ENCODE measurements around the gene SLC22A17.

The SLC22A17 gene

DNA sequence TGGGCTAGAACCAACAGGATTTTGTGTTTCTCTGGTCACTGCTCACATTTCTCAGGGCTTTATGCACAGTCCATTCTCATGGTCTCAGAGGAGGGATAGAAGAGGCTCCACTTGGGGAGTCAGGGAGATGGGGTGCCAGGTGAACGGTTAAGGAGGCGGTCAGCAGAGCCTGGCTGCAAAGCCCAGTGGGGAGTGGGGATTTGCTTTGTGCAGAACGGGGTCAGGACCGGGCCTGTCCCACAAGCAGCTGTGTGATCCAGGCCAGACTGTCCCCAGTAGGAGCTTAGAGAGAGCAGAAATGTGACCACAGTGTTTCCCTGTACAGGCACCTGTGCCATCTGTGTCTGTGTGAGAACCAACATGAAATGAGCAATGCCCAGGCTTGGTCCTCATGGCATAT is 28.3 kb upstream of the SLC22A17 start:
- DNase-seq, result no peak

DNA sequence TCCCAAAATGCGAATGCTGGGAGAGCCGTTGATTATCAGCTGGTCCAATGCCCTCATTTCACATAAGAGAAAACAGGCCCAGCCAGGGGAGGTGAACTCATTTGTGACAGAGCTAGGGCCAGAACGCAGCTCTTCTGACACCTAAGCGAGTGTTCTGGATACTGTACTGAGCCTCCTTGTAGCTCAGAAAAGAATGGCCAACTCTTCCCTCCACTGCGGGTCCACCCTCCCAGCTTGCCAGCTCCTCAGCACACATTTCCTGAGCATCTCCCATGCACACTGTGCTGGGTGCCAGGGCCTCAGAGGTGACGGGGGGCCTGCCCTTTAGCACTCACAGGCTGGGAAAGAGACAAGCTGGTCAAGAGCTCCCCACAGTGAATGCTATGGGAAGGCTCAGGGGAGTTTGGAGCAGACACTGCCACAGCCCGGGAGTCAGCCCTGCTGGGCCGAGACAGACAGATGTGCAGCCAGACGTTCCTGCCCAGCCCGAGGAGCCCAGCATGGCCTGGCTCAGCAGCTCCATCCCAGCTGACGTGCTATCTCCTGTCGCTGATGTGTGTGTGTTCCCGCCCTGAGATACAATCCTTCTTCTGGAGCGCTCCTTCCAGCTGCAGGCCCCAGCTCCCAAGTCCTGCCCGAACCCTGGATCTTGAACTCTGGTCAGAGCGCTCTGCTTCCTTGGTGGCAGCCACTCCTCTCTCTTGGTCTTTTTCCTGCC is 27.7 kb upstream of the SLC22A17 start:
- no peak for DNase-seq

DNA sequence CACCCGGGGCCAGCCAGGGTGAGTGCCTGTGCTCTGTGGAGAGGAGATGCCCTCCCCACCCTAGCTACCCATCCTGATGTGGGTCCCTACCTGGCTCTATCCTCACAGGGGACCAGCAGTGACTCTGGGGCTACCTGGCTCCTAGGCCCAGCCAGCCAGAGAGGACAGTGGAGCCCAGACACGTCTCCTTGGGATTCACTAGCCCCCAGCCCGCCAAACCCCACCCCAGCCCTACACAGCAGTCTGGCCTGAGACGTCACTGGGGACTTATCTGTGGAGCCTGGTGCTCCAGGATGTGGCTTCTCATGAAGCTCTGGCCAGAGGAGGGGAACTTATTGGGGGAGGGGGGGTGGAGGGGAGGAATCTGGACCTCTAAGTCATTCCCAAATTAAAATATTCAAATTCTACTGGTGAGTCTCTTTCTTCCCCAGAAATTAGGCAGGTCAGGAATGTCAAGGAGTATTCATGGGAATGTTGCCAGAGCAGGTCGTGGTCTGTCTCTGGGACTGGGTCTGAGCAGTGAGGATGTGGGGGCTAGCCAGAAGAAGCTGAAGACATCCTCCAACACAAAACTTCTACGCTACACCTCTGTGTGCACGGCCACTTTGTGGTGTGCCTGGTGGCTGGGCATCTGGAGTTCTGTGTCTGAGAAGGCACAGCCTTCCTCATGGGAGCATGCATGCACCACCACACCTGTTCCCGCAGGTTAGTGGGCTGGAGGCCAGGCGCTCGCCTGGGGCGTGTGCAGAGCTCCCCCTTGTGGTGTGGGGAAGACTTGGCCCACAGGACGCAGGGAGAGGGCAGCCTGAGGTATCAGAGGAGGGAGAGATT is 26.9 kb upstream of the SLC22A17 start:
- peak; percentile 62 to 67 for DNase-seq

DNA sequence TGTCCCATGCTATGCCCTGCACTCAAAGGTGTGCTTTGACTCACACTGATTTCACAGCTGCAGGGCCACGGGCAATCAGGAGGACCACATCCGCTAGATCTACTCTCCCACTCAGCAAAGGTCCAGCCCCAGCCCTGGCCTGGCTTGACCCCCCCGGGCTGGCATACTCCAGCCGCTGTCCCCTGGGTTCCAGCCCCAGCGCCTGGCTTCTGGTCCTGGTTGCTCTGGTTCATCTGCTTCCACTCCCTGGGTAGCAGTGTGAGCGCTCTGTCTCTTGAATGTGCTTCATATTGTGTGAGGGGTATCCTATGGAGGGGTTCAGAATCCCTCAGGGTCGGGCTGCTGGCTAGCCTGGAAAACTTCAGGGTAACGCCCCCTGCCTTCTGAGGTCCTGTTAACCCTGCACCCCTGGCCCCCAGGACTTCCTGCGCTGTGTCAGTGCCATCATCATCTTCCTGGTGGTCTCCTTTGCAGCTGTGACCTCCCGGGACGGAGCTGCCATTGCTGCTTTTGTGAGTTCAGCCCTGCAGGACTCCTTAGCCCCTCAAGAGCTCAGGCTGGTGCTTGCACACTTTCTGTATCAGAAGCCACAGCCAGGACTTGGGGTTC is 26.0 kb upstream of the SLC22A17 start:
- DNase-seq, result no peak

DNA sequence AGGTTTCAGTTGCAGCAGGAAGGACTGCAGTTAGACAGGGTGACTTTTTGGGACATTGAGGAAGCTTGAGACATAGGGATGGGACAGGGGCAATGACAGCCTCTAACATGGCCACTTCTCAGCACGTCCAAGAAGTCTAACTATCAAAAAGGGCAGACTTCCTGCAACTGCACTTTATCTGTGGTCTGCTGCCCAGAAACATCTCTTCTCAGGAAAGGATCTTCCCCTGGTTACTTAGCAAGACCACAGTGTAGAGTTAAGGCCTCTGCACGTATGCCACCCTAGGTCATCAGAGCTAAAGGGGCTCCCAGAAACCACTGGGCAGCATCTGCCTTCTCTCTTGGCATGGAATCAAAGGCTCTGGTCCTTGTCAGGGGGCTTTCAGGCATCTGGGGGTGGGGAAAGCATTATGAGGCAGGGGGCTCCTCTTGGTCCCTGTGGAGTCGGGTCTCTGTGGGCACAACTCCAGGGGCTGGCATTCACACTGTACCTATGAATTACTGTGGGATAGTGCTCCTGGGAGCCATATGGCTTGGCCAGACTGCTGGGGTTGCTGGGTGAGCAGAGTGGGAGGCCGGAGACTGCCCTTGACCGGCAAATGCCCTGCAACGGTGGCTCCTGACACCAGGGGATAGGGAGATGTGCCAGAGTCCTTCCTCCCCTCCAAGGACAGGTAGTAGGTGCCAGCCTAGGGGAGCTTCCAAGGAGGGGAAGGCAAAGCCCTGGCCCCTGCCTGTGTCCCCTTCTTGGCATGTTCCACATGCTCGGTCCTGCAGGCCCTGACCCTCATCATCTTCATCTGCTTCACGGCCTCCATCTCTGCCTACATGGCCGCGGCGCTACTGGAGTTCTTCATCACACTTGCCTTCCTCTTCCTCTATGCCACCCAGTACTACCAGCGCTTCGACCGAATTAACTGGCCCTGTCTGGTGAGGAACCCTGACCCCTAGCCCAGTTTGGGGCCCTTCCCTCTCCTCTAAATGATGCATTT is 25.2 kb upstream of the SLC22A17 start:
- DNase-seq, result no peak

DNA sequence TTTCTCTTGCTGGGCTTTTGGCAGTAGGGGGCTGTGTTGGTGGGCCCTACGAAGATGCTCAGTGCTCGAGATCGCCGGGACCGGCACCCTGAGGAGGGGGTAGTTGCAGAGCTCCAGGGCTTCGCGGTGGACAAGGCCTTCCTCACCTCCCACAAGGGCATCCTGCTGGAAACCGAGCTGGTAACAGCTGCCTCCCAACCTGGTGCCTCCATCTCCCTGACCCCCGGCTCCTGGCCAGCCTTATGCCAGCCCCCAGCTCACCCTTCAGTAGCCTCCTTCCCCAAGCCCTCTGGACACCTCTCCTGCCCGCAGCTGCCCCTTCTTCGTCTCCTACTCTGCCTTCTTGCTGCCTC is 24.5 kb upstream of the SLC22A17 start:
- no peak for DNase-seq

DNA sequence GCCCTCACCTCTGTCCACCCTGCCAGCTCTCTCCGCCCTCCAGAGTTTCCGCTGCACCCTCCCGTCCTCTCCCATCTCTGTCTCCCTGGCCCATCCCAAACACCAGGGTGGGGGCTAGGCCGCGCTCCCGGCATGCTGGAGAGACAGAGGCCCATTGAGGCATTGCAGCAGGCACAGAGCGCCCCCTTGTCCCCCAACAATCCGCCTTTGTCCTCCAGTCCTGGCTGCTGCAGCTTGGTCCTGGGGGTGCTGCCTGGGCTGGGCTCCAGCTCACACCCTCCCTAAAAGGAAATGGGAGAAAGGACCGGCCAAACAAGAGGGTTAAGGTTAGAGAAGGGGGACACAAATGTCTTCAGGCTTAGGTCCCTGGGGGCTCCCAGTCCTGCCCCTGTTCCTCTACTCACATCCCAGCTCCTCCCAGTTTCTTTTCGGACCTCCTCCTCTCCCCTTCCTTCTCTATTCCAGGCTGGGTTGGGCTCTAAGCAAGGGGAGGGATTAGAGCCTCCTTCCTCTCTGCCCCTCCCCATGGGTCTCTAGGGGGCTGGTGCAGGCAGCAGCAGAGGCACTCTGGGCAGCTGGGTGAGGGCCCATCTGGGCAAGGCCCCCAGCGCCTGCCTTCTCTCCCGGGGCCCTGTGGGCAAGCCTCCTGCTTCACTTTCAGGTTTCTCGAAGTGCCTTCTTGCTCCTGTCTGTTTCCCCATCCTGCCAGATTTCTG is 24.0 kb upstream of the SLC22A17 start, which contains the start of gene CMTM5:
TSS of gene CMTM5 (plus strand) at position 565 of the 716 bp plus-strand sequence. CDS start 206 bp downstream, outside the sequence.
- DNase-seq, result no peak

DNA sequence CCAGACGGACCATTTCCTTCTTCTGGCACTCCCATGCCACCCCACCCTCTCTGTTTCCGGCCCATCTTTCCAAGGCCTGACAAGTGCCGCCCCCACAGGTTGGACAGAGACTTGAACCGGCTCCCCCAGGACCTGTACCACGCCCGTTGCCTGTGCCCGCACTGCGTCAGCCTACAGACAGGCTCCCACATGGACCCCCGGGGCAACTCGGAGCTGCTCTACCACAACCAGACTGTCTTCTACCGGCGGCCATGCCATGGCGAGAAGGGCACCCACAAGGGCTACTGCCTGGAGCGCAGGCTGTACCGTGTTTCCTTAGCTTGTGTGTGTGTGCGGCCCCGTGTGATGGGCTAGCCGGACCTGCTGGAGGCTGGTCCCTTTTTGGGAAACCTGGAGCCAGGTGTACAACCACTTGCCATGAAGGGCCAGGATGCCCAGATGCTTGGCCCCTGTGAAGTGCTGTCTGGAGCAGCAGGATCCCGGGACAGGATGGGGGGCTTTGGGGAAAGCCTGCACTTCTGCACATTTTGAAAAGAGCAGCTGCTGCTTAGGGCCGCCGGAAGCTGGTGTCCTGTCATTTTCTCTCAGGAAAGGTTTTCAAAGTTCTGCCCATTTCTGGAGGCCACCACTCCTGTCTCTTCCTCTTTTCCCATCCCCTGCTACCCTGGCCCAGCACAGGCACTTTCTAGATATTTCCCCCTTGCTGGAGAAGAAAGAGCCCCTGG is 23.0 kb upstream of the SLC22A17 start:
- DNase-seq, result no peak

DNA sequence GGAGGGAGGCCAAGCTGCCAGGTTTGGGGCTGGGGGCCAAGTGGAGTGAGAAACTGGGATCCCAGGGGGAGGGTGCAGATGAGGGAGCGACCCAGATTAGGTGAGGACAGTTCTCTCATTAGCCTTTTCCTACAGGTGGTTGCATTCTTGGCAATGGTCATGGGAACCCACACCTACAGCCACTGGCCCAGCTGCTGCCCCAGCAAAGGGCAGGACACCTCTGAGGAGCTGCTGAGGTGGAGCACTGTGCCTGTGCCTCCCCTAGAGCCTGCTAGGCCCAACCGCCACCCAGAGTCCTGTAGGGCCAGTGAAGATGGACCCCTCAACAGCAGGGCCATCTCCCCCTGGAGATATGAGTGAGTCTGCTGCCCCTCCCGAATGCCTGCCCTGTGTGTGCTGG is 20.4 kb upstream of the SLC22A17 start:
- DNase-seq, result no peak

DNA sequence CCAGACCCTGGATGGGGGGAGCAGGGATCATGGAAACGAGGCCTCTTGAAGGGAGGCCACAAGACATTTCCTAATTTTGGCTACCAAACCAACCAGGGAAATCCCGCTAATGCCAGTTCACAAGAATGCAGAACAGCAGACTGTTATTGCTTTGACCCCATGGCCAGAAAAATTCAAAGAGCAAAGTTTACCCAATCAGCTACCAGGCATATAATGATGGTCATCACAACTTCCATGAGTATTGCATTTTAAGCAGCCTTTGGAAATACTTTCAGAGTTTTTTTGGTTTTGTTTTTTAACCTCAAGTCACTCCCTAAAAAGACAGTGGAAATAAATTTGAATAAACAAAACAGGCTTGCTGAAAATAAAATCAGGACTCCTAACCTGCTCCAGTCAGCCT is 19.8 kb upstream of the SLC22A17 start, which contains the start of gene IL25:
TSS of gene IL25 (plus strand) at position 301 of the 400 bp plus-strand sequence.
- no peak for DNase-seq

DNA sequence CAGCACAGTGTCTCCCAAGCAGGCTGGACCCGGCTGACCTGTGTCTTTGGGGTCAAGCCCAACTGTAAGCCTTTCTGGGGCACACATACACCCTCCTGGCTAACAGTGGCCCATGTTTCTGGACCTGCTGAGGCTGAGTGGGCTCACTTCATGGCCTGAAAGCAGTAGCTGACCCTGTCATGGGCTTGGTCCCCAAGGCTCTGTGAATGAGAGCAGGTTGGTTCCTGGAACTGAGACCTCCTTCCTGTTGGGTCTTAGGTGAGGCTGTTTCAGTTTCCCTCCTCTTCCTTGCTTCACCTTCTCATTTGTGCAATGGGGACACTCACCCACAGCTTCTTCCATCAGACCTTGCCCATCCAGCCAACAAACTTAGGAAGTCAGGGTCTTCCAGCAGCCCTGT is 19.2 kb upstream of the SLC22A17 start:
- no peak for DNase-seq

DNA sequence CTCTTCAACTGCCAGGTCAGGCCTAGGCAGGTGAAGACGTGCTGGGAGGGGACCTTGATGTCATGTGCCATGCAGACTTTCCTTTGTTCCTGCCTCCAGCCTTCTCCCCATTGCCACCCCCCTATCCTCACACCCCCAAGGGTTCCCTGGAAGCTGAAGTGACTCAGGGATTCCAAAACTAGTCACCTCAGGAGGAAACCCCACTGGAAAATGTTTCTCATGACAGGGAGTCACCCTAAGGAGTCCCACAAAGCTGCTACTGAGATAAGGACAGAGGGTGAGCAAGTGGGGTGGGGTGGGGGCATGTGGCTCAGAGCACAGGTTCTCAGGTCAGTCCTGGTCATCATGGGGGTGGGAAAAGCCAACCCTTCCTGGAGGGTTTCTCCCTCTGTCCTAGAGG is 17.5 kb upstream of the SLC22A17 start:
- DNase-seq, result no peak

DNA sequence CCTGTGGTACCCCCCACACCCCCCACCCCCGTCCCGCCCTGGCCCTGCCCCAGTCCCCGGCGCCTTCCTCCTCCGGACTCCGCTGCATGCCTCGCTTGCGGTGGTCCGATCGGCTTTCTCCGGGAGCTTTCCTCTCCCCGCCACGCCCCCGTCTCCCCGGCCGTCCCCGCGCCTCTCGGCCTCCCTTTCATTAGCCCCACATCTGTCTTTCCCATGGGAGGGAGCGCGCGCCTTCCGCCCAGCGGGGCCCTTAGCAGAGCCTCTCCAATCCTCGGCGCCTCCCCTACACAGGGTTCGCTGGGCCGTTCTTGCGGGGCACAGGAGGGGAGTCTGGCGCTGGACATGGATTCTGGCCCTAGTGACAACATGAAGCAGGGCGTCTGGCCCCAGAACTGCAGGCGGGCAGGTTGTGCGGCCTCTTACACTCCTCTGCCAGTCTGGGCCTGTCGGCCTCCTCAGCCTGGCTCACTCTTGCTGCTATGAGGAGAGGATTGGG is 13.8 kb upstream of the SLC22A17 start:
- no peak for DNase-seq

DNA sequence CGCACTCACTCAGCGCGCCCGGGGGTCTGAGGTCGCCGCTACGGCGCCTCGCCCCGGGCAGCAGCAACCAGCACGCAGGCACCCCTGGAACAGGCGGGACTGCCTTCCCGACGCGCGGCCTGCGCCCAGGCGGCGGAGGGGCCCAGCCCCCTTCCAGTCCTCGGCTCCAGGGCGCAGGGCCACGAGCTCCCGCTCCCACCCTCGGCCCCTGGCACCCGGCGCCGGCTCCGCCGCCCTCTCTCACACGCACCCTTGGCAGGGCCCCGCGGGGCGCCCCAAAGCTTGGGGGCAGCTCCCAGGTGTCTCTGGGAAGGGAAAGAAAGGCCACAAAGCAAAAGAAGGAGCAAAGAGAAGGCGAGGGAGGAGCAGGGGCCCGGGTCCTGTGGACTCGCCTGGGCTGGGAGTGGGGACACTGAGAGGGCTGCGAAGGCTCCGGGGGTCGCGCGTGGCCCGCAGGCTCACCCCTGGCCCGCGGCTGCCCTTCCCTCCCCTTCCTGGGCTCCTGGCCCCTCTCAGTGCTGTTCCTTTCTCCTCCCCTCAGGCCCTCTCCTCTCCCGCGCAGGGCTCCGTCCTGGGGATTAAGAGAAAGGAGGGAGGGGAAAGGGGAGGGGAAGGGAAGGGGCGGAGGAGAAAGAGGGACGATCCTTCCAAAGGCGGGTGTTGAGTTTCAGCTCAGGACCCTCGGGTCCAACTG is 13.2 kb upstream of the SLC22A17 start:
- DNase-seq, result no peak

DNA sequence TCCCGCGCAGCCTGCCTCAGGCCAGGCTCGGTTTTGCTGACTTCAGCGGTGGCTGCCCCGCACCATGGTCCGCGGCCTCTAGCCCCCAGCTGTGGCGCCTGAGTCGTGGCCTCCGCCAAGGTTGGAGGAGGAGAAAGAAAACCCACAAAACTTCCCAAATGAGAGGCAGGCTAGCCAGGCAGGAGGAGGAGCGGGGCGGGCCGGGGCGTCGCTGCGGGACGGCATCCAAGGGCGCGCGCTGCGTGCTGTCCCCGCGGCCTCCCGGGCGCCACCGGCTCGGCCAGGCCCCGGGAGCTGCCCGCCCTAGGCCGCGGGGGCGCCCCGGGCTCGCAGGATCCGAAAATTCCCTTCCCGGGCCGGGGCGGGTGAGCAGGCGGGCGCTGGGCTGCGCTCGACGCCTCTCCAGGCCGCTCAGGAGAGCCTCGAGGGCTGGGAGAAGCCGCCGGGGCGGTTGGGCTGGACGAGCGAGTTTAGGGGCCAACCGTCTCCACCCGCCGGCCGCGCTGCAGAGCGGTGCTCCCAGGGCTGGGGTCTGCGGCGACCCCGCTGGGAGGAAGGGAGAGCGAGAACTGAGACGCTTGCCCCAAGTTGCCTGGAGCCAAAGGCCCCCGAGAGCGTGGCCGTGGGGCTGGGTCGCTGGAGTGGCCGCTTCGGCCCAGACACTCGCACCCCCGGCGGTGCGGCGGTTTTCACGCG is 12.5 kb upstream of the SLC22A17 start, which contains the start of gene EFS:
TSS of gene EFS (minus strand) at position 137 of the 696 bp plus-strand sequence. CDS start 147 bp downstream, outside the sequence.
- no peak for DNase-seq

DNA sequence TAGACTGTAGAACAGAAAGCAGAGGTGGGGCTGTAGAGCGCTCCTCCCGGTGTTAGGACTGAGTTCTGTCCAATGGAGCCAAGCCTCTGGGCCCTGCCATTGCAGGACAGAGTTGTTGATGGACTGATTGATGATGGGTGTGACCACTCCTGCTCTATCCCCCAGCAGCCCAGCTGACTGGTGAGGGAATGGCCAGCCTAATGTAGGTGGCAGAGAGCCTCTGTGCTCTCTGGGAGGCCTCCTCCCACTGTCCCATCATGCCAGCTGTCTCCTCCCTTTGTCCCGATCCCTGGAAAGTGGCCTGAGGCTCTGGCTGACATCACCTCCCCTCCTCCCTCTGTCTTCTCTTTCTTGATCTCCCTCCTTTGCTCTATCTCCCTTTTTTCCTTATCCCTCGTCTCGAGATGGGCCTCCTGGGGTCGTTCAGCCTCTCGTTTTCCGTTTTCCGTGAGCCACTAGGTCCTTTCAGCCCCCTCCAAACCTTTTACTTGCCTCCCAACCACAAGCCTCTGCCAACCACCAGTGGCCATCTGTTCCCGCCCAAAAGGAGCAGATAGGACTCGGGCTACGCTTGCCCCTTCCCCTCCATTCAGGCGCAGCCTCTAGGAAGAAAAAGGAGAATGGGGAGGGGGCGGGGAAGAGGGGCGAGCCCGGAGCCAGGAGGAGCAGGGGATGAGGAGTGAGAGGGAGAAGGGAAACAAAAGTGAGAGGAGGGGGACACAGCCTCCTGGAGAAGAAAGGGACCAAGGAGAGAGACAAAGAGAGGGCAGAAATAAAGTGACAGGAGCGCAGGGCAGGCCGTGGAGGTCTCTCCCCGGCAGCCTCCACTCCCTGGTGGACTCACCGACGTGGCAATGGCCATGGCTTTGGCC is 11.7 kb upstream of the SLC22A17 start:
- DNase-seq, result no peak

DNA sequence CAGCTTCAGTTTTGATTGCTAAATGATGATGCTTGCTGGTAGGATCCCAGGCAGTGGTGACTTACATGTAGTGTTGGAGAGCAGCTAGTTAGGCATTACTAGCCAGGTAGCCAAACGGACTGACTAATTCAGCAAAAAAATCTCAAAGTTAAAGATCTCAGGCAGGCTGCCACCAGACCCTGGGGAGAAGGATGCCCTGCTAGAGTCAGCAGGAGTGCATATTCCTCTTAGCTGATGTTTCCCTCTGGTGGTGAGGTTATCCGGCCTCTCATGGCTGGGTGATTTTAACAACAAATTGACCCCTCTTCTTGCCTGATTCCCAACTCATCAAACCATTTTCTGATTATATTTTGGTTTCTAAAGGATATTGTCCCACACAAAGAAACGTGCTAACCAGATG is 9.5 kb upstream of the SLC22A17 start:
- no peak for DNase-seq

DNA sequence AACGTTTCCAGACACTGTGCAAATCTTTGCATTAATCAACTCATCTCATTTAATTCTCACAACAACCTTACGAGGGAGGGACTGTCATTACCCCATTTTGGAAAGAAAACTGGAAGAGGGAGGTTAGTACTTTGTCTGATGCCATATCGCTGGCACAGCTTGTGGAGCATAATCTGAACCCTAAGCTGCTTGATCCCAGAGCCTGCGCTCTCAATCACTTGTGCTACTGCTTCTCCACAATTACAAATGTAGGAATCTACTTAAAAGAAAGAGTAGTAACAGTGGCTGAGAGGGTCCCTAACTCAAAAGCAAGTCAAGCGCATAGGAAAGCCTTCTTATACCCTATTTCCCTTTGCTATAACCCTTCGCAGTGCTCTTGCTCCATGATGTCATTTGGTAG is 9.1 kb upstream of the SLC22A17 start:
- no peak for DNase-seq

DNA sequence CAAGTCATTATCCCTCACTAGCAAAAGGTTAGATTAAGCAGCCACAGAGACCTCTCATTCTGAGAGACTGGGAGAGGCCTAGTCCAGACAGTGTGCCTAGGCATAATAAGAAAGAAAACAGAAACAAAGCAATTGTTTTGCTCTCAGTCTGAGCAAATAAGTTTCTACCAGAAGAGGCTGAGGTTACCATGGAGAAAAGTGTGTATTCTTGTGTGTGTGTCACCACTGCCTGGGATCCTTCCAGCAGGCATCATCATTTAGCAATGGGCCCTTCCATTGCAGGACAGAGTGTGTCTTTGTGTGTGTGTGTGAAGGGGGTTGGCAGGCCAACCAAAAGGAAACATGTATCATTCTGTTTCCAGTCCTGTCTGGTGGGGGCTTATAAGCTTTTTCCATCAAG is 8.6 kb upstream of the SLC22A17 start:
- DNase-seq, result no peak

Data from stimulated activated CD4-positive, alpha-beta T cell treated with anti-CD3 and anti-CD28 coated beads, Interleukin-2, amount 100 ng/mL, for 48 hours (primary cell).